Measurements from ENCODE around the gene RHOBTB1.

GRCh38 chr10:60944910-60945297 is 919 bp upstream of the RHOBTB1 start:
- TF ChIP-seq MAX (IDR thresholded peaks at IDR 0.05) (no peak), REST (IDR thresholded peaks at IDR 0.05; ENCODE audit: low read depth) (no peak), CEBPB (IDR thresholded peaks at IDR 0.05) (no peak), EGR1 (IDR thresholded peaks at IDR 0.05) (no peak), NFIC (IDR thresholded peaks at IDR 0.05) (no peak), EP300 (IDR thresholded peaks at IDR 0.05; ENCODE audit: borderline replicate concordance) (no peak), USF1 (IDR thresholded peaks at IDR 0.05) (no peak), TCF12 (IDR thresholded peaks at IDR 0.05; ENCODE audit: low read depth) (no peak), YY1 (IDR thresholded peaks at IDR 0.05; ENCODE audit: low read depth) (no peak), RAD21 (IDR thresholded peaks at IDR 0.05; ENCODE audit: low read depth) (no peak), TAF1 (IDR thresholded peaks at IDR 0.05; ENCODE audit: low read depth) (no peak), TEAD4 (IDR thresholded peaks at IDR 0.05) (no peak)

All from Ishikawa (cell line).